Measurements from ENCODE around the gene SLC25A22.

DNA sequence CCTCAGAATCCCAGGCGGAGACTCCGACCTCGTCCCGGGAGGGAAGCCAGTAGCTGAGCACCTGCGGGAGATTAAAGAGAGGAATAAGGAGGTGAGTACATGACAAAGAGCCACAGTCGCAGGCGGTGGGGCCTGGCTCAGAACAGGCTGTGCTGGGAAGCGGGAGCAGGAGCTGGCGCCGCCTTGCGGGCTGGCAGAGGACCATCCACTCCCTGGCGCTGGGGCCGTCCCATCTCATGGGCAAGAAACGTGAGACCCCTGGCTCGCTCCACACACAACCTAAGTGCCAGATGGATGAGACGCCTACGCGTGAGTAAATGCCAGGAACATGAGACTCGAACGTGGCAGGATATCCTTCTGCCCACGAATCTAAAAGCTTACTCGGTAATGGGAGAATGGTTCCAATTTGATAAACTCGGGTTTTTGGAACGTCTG lies 14.5 kb downstream of the SLC25A22 start:
- TF ChIP-seq, protein P1, sequence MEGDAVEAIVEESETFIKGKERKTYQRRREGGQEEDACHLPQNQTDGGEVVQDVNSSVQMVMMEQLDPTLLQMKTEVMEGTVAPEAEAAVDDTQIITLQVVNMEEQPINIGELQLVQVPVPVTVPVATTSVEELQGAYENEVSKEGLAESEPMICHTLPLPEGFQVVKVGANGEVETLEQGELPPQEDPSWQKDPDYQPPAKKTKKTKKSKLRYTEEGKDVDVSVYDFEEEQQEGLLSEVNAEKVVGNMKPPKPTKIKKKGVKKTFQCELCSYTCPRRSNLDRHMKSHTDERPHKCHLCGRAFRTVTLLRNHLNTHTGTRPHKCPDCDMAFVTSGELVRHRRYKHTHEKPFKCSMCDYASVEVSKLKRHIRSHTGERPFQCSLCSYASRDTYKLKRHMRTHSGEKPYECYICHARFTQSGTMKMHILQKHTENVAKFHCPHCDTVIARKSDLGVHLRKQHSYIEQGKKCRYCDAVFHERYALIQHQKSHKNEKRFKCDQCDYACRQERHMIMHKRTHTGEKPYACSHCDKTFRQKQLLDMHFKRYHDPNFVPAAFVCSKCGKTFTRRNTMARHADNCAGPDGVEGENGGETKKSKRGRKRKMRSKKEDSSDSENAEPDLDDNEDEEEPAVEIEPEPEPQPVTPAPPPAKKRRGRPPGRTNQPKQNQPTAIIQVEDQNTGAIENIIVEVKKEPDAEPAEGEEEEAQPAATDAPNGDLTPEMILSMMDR (conservative IDR thresholded peaks at IDR 0.05 in 1 of 2, IDR thresholded peaks at IDR 0.05 in 1 of 2; ENCODE audit: low read depth in 1 of 2, low read length in 2 of 2), result peak; percentile 75 to 91
- TF ChIP-seq EZH2 (IDR thresholded peaks at IDR 0.05; ENCODE audit: low read length, missing control alignments), result no peak
